K562 (cell line): ENCODE data around the gene FMO5. TPM values are rescaled to one million over a fixed set of nuclear protein-coding genes. Genes with fewer than 3 reads are reported as not detected.
A peak's percentile ranks its signal among the peaks of the same experiment; 100 is the strongest.

Experiments used
- ATF2 ChIP-seq: sonication (generic); formaldehyde crosslinking; IDR thresholded peaks from 2 replicates; pipeline ENCODE4 v1.8.1; 2022; ENCODE audit warnings: missing genetic modification reagents
- CHD4 ChIP-seq: fragments of 200-600 bp; sonication (generic); IDR thresholded peaks from 3 replicates; pipeline ENCODE4 v1.6.1; 2012; ENCODE audit warnings: low read depth, mild to moderate bottlenecking, mixed read lengths, low read length, inconsistent platforms; ENCODE audit not compliant: insufficient read depth, insufficient replicate concordance, poor library complexity, severe bottlenecking
- DPF2 ChIP-seq: fragments of 450-650 bp; IDR thresholded peaks from 2 replicates; pipeline ENCODE4 v1.6.1; 2016
- FOXJ2 ChIP-seq: fragments of 200-800 bp; sonication (Bioruptor generic); IDR thresholded peaks from 2 replicates; pipeline ENCODE4 v1.6.1; 2016; ENCODE audit warnings: missing genetic modification characterization, missing compliant biosample characterization
- MXI1 ChIP-seq: IDR thresholded peaks from 2 replicates; pipeline ENCODE4 v1.6.1; 2011; ENCODE audit warnings: low read depth, mild to moderate bottlenecking, improper control_type of control experiment, low read length
- PCBP1 ChIP-seq: fragments of 200-400 bp; formaldehyde crosslinking; IDR thresholded peaks from 2 replicates; pipeline ENCODE4 v1.6.1; 2018; ENCODE audit warnings: mild to moderate bottlenecking, low read depth, low read length; ENCODE audit not compliant: poor library complexity, severe bottlenecking
- TBL1XR1 ChIP-seq, 2 experiments: IDR thresholded peaks; 2 replicates each; pipeline ENCODE4 v1.6.1; 2012; ENCODE audit warnings: improper control_type of control experiment in 2 of 2, low read length in 2 of 2, mild to moderate bottlenecking in 1 of 2
- TSHZ1 ChIP-seq: fragments of 250-450 bp; sonication (Bioruptor Pico); IDR thresholded peaks from 2 replicates; pipeline ENCODE4 v1.4.0; 2020; ENCODE audit warnings: mild to moderate bottlenecking, moderate library complexity
- USF1 ChIP-seq: sonication (generic); formaldehyde crosslinking; IDR thresholded peaks from 2 replicates; pipeline ENCODE4 v1.9.0; 2022; ENCODE audit warnings: mild to moderate bottlenecking, missing genetic modification reagents
- ZNF24 ChIP-seq: fragments of 450-650 bp; IDR thresholded peaks from 2 replicates; pipeline ENCODE4 v1.6.1; 2016
- ZNF277 ChIP-seq: fragments of 250-450 bp; sonication (Bioruptor Pico); IDR thresholded peaks from 2 replicates; pipeline ENCODE4 v1.8.0; 2022; ENCODE audit warnings: inconsistent platforms, mild to moderate bottlenecking, moderate library complexity, borderline replicate concordance
- ZNF511 ChIP-seq: sonication (generic); formaldehyde crosslinking; IDR thresholded peaks from 2 replicates; pipeline ENCODE4 v1.8.0; 2022; ENCODE audit warnings: mild to moderate bottlenecking, missing genetic modification reagents
- ZNF518B ChIP-seq: fragments of 250-450 bp; sonication (Bioruptor Pico); IDR thresholded peaks from 2 replicates; pipeline ENCODE4 v1.5.0; 2021; ENCODE audit warnings: mild to moderate bottlenecking, moderate library complexity
- ZNF717 ChIP-seq: fragments of 250-450 bp; sonication (Bioruptor Pico); IDR thresholded peaks from 2 replicates; pipeline ENCODE4 v1.5.0; 2021
- polyA plus RNA-seq, 8 experiments: library from polyadenylated mRNA; depleted of rRNA in 4 of 8; stranded (reverse) in 5 of 8; unstranded in 3 of 8; fragments of >200 nt; fragmentation: Nextera tagmentation in 2 of 8; fragmentation: Illumina TruSeq in 1 of 8; extraction: Ambion mirVana in 2 of 8; extraction: Trizol in 1 of 8; gene quantifications; 2 replicates each; pipeline versions ENCODE4 v1.2.1 to v1.2.3, GENCODE V29; 2011 to 2014; ENCODE audit warnings: inconsistent platforms in 1 of 8, missing spikeins in 1 of 8
- total RNA-seq, 7 experiments: library from RNA; depleted of rRNA in 6 of 7; stranded (reverse); fragments of >200 nt in 6 of 7; fragmentation: Illumina TruSeq in 2 of 7; extraction: Trizol in 2 of 7; gene quantifications; 2 replicates each; pipeline versions ENCODE4 v1.2.1 to v1.2.3, GENCODE V29; 2011 to 2021; ENCODE audit warnings: low replicate concordance in 1 of 7

The FMO5 gene
- total and polyA plus RNA-seq, 9 of the 15 experiments (the other 6 are each of a cell fraction or from before 2014, with no cell fraction given) = 0.11 to 0.69 (median 0.19) TPM; not detected in 1

- TF ChIP-seq CHD4 (no peak), USF1 (CRISPR knock-in tag) (no peak), ZNF511 (CRISPR knock-in tag) (no peak; the same call in 1 of the 2 replicates), FOXJ2 (tag) (0 out of 2 replicates have a peak, but pooled peaks have one; percentile 58), ZNF277 (no peak), ZNF717 (CRISPR knock-in tag) (no peak), DPF2 (0 out of 2 replicates have a peak, but pooled peaks have one; percentile 28), MXI1 (peak; percentile 4; the same call in 1 of the 2 replicates), ZNF518B (no peak), TBL1XR1 (IDR thresholded peaks at IDR 0.05; ENCODE audit: low read length in 2 of 2) (no peak; a peak in 1 of 4 replicates), ZNF24 (peak; percentile 77), TSHZ1 (CRISPR knock-in tag) (no peak), ATF2 (CRISPR knock-in tag) (no peak), PCBP1 (peak; percentile 78)
Measured at GRCh38 chr1:147172168-147173016, 52.7 kb downstream of the FMO5 start, which contains the start of gene PRKAB2 (continued).
